Measurements from ENCODE around the gene CCR8.

- TF ChIP-seq, protein P1, sequence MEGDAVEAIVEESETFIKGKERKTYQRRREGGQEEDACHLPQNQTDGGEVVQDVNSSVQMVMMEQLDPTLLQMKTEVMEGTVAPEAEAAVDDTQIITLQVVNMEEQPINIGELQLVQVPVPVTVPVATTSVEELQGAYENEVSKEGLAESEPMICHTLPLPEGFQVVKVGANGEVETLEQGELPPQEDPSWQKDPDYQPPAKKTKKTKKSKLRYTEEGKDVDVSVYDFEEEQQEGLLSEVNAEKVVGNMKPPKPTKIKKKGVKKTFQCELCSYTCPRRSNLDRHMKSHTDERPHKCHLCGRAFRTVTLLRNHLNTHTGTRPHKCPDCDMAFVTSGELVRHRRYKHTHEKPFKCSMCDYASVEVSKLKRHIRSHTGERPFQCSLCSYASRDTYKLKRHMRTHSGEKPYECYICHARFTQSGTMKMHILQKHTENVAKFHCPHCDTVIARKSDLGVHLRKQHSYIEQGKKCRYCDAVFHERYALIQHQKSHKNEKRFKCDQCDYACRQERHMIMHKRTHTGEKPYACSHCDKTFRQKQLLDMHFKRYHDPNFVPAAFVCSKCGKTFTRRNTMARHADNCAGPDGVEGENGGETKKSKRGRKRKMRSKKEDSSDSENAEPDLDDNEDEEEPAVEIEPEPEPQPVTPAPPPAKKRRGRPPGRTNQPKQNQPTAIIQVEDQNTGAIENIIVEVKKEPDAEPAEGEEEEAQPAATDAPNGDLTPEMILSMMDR (IDR thresholded peaks at IDR 0.05 in 4 of 5, conservative IDR thresholded peaks at IDR 0.05 in 1 of 5) = no peak
- TF ChIP-seq POLR2A (IDR thresholded peaks at IDR 0.05) = no peak
Observed at GRCh38 chr3:39332525-39332924, 3.0 kb downstream of the CCR8 start.

Measured in gastrocnemius medialis (tissue), 4 donors.